Activated T-cell treated with anti-CD3 and anti-CD28 coated beads for 4 hours (primary cell): ENCODE data around the gene KRTAP22-1.

ENCODE experiments used
- DNase-seq: peaks from one replicate; pipeline ENCODE4 v3.0.0-alpha.2; 2020

The KRTAP22-1 gene

DNA sequence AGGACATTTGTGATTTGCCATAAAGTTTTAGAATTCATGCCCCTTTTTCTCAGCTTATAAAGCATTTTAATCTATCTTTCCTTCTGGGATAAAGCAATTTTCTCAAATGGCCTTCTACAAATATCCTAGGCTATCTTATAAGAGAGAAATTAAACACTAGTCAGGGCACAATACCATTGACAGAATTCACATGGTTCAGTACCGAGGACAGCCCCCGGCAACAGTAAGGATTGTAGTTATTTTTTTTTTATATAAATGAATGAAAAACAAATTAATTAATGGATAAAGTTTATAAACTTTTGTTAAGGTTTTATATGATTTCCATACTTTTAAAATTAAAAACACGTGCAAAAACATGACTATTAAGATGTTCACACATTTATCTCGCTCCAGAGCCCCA is 27.2 kb downstream of the KRTAP22-1 start:
- no peak for DNase-seq

DNA sequence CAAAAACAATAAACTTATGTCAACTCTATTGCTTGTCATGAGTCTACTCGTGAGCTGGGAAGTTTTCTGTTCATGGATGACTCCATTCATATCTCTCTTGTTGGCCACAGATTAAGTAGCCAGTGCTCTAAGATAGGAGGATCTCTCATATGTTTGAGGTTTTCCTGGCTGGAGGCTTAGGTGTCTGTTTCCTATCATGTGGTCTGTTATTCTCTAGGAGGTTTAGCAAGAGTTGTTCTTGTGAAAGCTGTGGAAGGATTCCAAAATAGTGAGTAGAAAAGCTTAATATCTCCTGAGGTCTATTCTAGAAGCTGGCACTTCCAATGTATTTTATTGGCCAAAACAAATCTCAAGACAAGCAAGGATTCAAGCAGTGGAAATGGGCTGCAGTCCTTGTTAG is 28.3 kb downstream of the KRTAP22-1 start:
- DNase-seq = no peak

DNA sequence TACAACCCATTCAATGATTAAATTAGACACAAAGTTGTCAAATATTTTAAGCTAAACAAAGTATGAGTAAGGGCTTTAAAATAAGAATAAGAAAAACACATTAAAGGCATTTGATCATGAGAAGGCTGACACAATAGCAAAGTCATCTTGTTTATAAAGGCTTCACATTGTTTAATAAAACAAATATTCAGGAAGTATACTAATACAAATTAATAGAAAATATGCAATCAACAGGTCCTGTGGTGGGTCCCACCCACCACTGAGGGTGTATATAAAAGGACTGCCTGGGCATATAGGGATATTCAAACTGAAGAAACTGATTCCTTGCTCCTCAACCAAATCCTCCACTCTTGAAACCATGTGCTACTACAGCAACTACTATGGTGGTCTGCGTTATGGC is 34.0 kb downstream of the KRTAP22-1 start, which contains the start of gene KRTAP20-2:
Gene KRTAP20-2 (plus strand): TSS at position 301 of the 400 bp plus-strand sequence. CDS start 58 bp downstream, at position 359.
- DNase-seq = no peak

DNA sequence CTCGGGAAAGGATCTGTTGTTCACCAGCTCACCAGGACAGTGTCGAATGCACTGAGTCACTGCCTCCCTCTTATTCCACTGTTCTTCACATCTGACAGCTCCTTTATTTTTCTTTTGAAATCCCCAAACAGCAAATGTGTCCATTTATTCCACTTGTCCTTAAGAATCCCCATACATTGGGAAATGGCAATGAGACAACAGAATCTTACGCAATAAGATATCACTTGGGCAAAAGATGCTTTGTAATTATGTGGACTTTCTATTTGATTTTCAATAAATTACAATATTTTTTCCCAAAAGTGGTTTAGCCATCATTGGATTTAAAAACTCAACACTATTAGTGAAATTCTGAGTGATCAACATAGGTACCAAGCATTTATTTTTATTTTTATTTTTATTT is 37.8 kb downstream of the KRTAP22-1 start:
- no peak for DNase-seq

DNA sequence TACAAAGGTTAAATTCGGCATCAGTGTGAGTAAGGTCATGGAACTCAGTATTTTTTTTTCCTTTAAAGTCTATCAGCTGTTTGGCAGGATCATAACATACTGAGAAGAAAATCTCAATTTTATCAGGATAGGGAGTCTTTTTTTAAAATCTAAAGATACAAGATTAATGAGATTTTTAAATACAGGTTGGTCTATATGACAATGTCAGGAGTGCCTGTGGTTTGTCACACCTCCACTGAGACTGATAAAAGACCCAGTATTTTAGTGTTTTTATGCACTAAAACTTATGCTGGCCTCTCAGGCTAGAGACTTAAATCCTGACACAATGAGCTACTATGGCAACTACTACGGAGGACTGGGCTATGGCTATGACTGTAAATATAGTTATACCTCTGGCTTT is 41.7 kb downstream of the KRTAP22-1 start, which contains the start of gene KRTAP20-3:
Gene KRTAP20-3 (plus strand): TSS at position 301 of the 400 bp plus-strand sequence.
- DNase-seq = no peak

DNA sequence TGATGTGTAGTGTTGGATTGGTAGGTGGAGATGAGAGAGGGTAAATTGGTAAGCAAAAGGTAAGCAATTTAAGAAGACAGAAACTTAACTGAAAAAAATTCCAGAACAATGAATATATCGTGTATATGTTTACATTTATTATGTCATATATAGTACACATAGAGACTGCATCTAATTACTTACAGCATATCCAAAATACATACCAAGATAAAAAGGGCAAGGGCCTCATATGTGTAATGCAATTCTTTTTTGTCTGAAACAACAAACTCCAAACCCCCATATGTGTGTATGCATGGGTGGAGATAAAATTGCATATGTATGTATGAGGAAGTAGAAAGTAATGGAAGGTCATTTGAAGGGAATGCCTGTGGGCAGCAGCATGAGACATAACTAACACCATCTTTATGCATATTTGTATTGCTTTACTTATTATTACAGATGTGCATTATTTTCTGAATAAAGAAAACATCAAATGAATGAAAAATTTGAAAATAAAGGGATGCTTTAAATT is 46.1 kb downstream of the KRTAP22-1 start:
- no peak for DNase-seq
